HAP-1 (cell line): ENCODE measurements around the gene HSD17B2.
A peak's percentile ranks its signal among the peaks of the same experiment; 100 is the strongest.

Source experiments
- DNase-seq, 2 experiments: peaks; one replicate each; pipeline ENCODE4 v3.0.0-alpha.2; 2016 to 2020; ENCODE audit warnings: low spot score in 2 of 2
- H3K27me3 ChIP-seq: fragments of 250-450 bp; sonication (Bioruptor Pico); 2 replicates; pipeline ENCODE4 v1.5.1; 2020; ENCODE audit warnings: low read depth, mild to moderate bottlenecking, moderate library complexity
- H3K36me3 ChIP-seq: fragments of 250-450 bp; sonication (Bioruptor Pico); replicated peaks from 2 replicates; pipeline ENCODE4 v1.5.1; 2020; ENCODE audit warnings: mild to moderate bottlenecking
- H3K4me1 ChIP-seq: fragments of 250-450 bp; sonication (Bioruptor Pico); 2 replicates; pipeline ENCODE4 v1.5.1; 2020; ENCODE audit warnings: mild to moderate bottlenecking
- H3K4me3 ChIP-seq: fragments of 250-450 bp; sonication (Bioruptor Pico); 2 replicates; pipeline ENCODE4 v1.5.1; 2020; ENCODE audit warnings: mild to moderate bottlenecking, moderate library complexity
- H3K9me3 ChIP-seq: fragments of 250-450 bp; sonication (Bioruptor Pico); 2 replicates; pipeline ENCODE4 v1.5.1; 2020; ENCODE audit warnings: mild to moderate bottlenecking, moderate library complexity
- in situ Hi-C: fragments of 300-500 bp; cut with MboI; formaldehyde crosslinking; loops from 3 replicates; pipeline ENCODE4 v1.14.3; 2020; ENCODE audit warnings: low sequenced_read_pairs, inconsistent platforms, mixed read lengths

The HSD17B2 gene

GRCh38 chr16:82031116-82032084 lies 3.7 kb upstream of the HSD17B2 start:
- no peaks in the 10 kb centered on the region for H3K4me1 ChIP-seq
- H3K36me3 ChIP-seq: no peaks in the 10 kb centered on the region
- in situ Hi-C loops: loop anchor here (5.0 kb wide), 1 partner anchor 196 kb away; no protein-coding TSS in a partner anchor
- no peaks in the 10 kb centered on the region for H3K9me3 ChIP-seq
- peak; percentile 20 to 38 for DNase-seq
- H3K27me3 ChIP-seq: no peaks in the 10 kb centered on the region
- no peak overlapping the region for H3K4me3 ChIP-seq

- H3K27me3 ChIP-seq: no peaks in the 10 kb centered on the region
- no peaks in the 10 kb centered on the region for H3K36me3 ChIP-seq
- in situ Hi-C loops: loop anchor here (5.0 kb wide), 1 partner anchor 194 kb away; no protein-coding TSS in a partner anchor
Observed at GRCh38 chr16:82033006-82033405, 2.0 kb upstream of the HSD17B2 start.

DNA sequence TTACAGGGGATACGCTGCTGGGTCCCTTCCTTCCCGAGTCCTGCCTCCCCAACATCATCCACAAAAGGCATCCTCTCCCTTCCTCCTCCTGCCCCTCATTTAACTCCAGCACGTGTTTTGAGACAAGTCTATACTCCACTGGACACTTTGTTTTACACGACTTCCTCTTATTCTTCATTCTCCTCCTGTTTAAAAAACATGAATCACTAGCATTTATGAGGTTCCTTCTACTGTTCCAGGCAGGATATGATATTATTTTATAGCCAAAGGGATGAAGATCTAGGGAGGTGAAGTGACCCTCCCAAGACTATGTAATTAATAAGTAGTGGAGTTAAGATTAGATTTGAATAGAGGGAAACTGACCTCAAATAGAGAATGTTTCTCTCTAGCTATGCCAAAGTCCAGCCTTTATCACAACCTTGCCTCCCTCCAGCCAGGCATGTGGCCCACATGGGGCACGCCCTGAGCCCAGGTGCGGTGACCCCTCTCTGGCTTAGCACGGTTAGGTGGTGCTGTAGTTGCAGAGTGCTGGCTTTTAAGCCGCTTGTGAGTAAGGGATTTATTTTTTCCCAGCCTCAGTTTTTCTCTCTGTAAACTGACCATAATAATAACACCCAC lies 1.3 kb upstream of the HSD17B2 start:
- in situ Hi-C loops: loop anchor here (5.0 kb wide), 1 partner anchor 194 kb away; no protein-coding TSS in a partner anchor
- Histone ChIP-seq H3K4me3 (no peak overlapping the region), H3K27me3 (no peaks in the 10 kb centered on the region), H3K9me3 (no peaks in the 10 kb centered on the region), H3K4me1 (no peaks in the 10 kb centered on the region), H3K36me3 (no peaks in the 10 kb centered on the region)
- no peak for DNase-seq

More at GRCh38 chr16:82033006-82033405, 2.0 kb upstream of the HSD17B2 start:
- no peaks in the 10 kb centered on the region for H3K9me3 ChIP-seq
- no peaks in the 10 kb centered on the region for H3K4me1 ChIP-seq
- no peak for DNase-seq
- no peak overlapping the region for H3K4me3 ChIP-seq

DNA sequence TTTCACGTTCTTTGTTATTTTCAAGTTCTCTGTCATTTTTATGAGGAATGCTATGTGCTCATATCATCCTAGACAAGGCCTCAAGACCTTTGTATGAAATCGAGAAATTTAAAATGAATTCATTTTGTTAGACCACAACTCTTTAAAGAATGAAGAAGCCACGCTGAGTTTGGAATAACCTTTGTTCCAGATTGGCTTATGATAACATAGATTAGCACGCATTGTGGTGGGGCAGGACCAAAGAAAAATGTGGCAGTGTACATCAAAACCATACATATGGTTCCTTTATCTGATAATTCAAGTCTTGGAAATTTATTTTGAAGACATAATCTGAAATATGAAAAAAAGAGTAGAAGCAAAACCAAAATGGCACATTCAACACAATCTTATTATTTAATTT lies 2.2 kb downstream of the HSD17B2 start:
- no peak for DNase-seq
- in situ Hi-C loops: no loop called here
- Histone ChIP-seq H3K36me3 (no peaks in the 10 kb centered on the region), H3K9me3 (no peaks in the 10 kb centered on the region), H3K4me1 (no peaks in the 10 kb centered on the region), H3K27me3 (no peaks in the 10 kb centered on the region), H3K4me3 (no peak overlapping the region)

GRCh38 chr16:82037666-82038065 lies 2.6 kb downstream of the HSD17B2 start:
- H3K4me3 ChIP-seq: no peak overlapping the region
- H3K4me1 ChIP-seq: no peaks in the 10 kb centered on the region
- DNase-seq: no peak
- no peaks in the 10 kb centered on the region for H3K27me3 ChIP-seq
- no peaks in the 10 kb centered on the region for H3K9me3 ChIP-seq
- no peaks in the 10 kb centered on the region for H3K36me3 ChIP-seq
- in situ Hi-C loops: no loop called here

GRCh38 chr16:82040296-82040695 lies 5.2 kb downstream of the HSD17B2 start:
- no peaks in the 10 kb centered on the region for H3K4me1 ChIP-seq
- no peak for DNase-seq
- in situ Hi-C loops: no loop called here
- H3K27me3 ChIP-seq: no peaks in the 10 kb centered on the region
- no peak overlapping the region for H3K4me3 ChIP-seq
- no peaks in the 10 kb centered on the region for H3K36me3 ChIP-seq
- no peaks in the 10 kb centered on the region for H3K9me3 ChIP-seq

DNA sequence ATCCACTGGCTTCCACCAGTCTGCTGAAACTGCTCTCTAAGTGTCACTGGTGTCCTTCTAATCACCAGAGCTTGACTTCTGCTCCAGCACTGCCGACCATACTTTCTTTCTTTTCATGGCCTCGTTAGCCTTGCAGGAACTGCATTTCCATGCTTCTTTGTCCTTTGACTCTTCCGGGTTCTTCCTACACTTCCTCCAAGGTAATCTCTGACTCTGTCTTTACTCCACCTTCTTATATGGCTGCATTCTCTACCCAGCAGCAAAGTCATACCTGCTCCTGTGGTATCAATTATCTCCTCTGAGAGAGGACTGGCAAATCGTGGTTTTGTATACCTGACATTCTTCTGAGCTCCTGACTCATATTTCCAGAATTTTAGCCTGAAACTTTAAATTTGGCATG lies 6.5 kb downstream of the HSD17B2 start:
- in situ Hi-C loops: no loop called here
- H3K27me3 ChIP-seq: no peaks in the 10 kb centered on the region
- H3K4me3 ChIP-seq: no peak overlapping the region
- no peaks in the 10 kb centered on the region for H3K4me1 ChIP-seq
- no peaks in the 10 kb centered on the region for H3K9me3 ChIP-seq
- no peak for DNase-seq
- H3K36me3 ChIP-seq: no peaks in the 10 kb centered on the region

DNA sequence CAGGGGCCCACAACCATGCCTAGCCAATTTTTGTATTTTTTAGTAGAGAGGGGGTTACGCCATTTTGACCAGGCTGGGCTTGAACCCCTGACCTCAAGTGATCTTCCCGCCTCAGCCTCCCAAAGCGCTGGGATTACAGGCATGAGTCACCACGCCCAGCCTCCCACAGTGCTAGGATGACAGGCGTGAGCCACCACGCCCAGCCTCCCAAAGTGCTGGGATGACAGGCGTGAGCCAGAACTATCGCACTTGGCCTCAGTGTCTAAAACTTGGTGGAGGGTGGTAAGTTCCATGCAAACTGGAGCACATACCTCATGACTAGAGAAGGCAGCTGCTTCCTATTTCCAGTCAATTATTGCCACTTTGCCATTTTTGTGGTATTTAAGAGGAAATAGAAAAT lies 7.1 kb downstream of the HSD17B2 start:
- in situ Hi-C loops: no loop called here
- Histone ChIP-seq H3K4me1 (no peaks in the 10 kb centered on the region), H3K36me3 (no peaks in the 10 kb centered on the region), H3K27me3 (no peaks in the 10 kb centered on the region), H3K4me3 (no peak overlapping the region), H3K9me3 (no peaks in the 10 kb centered on the region)
- no peak for DNase-seq

- no peak for DNase-seq
- in situ Hi-C loops: no loop called here
- Histone ChIP-seq H3K4me1 (no peaks in the 10 kb centered on the region), H3K9me3 (no peaks in the 10 kb centered on the region), H3K27me3 (no peaks in the 10 kb centered on the region), H3K4me3 (no peak overlapping the region), H3K36me3 (no peaks in the 10 kb centered on the region)
Observed at GRCh38 chr16:82042846-82043245, 7.8 kb downstream of the HSD17B2 start.

DNA sequence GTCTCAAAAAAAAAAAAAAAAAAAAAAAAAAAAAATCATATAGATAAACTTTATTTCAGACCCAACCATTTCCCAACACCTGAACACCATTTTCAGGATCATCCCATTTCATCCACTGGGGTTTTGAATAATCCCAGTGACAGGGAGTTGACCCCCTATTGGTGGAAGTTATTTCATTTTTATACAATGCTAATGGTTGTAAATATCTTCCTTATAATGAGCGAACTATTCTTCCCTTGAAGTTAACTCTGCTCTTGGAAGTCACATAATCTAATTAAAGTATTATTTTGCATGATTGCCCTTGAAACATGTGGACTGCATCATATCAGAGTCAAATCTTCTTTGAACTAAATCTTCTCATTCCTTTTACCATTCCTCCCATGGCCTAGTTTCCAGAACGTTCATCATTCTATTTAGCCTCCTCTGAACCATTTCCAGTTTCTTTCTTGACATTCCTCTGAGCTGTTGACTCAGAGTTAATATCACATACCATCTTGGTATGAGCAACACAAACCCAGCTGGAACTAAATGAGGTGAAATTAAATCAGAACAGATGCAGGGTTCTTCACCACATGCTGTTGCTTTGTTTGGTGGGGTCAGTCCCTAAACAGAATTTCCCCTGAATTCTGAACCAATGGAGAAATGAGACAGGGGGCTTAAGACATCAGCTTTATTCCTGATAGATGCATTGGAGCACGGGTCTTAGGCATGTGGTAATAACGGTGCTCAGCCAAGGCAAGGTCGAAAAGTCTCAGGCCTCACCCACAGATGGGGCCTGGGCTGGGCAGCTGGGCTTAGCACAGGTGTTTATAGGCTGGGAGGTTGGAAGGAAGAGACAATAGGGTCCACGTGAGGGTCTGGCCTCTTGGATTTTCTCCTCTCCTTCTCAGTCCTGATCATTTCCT lies 8.9 kb downstream of the HSD17B2 start:
- DNase-seq: no peak
- Histone ChIP-seq H3K4me1 (no peaks in the 10 kb centered on the region), H3K36me3 (no peaks in the 10 kb centered on the region), H3K9me3 (no peaks in the 10 kb centered on the region), H3K27me3 (no peaks in the 10 kb centered on the region), H3K4me3 (no peak overlapping the region)
- in situ Hi-C loops: no loop called here

- Histone ChIP-seq H3K4me1 (no peaks in the 10 kb centered on the region), H3K4me3 (no peak overlapping the region), H3K9me3 (no peaks in the 10 kb centered on the region), H3K27me3 (no peaks in the 10 kb centered on the region), H3K36me3 (no peaks in the 10 kb centered on the region)
- DNase-seq: no peak
- in situ Hi-C loops: no loop called here
Observed at GRCh38 chr16:82044585-82044911, 9.5 kb downstream of the HSD17B2 start.

DNA sequence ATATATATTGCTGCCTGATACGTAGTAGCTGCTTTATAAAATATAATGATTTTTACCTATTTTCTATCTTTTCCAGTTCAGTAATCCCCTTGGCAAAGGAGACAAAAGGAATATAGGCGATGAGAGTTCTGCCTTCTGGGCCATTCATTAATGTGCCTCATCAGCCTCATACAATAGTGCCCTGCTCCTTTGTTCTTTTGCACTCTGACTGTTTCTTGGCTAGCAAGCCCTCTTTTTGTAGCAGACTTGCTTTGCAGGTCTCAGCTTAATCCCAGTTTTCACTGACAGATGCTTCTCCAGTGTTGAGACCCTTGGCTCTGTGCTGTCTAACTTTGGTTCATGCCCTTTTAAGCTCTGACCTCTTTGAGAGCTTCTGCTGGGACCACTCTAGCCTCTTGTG lies 10.4 kb downstream of the HSD17B2 start:
- no peaks in the 10 kb centered on the region for H3K4me1 ChIP-seq
- no peaks in the 10 kb centered on the region for H3K27me3 ChIP-seq
- H3K36me3 ChIP-seq: no peaks in the 10 kb centered on the region
- H3K4me3 ChIP-seq: no peak overlapping the region
- no peak for DNase-seq
- H3K9me3 ChIP-seq: no peaks in the 10 kb centered on the region
- in situ Hi-C loops: no loop called here

GRCh38 chr16:82046541-82046940 lies 11.5 kb downstream of the HSD17B2 start:
- H3K4me1 ChIP-seq: no peaks in the 10 kb centered on the region
- no peaks in the 10 kb centered on the region for H3K36me3 ChIP-seq
- in situ Hi-C loops: no loop called here
- no peaks in the 10 kb centered on the region for H3K27me3 ChIP-seq
- H3K4me3 ChIP-seq: no peak overlapping the region
- no peaks in the 10 kb centered on the region for H3K9me3 ChIP-seq
- no peak for DNase-seq
